GM18867 (cell line): Measurements from ENCODE around the gene COL4A1.
"Not testable (repeated sequence)": the region's sequence is repeated elsewhere in the genome, so short reads cannot be mapped to it uniquely, and the experiment has no call there.

ENCODE experiments used
- ATAC-seq: cut with Tn5 transposase; IDR thresholded peaks from one replicate; pipeline ENCODE4 v1.9.1; 2021; ENCODE audit warnings: mild to moderate bottlenecking, moderate library complexity; ENCODE audit not compliant: unreplicated experiment

The COL4A1 gene

DNA sequence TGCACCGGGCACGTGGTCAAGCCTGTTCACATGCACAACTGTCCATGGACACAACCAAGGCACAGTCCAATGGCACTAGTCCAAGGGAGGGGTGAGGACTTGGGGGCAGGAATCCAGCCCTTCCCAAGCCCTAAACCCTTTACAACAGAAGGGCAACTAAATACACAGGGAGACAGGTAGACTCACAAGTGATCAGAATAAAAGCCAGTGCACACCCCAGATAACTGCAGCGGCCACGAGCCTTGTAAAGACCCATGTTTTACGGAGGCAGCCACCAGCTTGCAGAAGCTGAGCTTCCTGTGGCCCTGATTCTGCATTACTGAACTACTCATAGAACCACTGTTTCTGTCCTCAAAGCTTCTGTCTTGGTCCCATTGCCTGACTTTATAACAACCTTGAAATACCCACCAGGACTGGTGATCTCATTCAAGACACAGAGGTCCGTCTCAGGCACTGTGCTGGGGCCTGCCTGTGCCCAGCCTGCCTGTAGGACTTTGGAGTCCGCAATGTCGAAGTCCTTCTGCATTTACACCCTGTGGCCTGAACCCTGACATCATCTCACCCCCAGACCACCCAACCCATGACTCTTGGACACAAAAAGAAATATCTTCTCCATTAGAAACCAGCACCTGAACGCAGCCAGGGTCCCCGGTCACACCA lies 181.2 kb downstream of the COL4A1 start:
- no peak for ATAC-seq

DNA sequence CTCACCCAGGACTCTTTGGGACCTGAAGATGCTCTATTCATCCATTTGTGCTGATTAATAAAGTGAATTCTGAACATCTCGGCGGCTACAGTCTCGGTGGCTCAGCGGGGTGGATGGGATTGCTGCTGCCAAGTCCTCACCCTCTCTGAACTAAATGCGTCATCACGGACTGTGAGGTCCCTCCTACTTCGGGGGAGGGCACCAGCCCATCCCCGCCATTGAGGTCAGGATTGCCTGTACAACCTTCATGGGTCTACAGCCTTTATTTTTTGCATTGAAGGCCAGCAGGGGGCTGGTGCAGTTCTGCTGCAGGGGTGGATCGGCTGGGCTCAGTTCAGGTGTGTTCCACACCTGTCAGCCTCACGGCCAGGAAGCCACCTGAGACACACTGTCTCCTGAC lies 181.8 kb downstream of the COL4A1 start:
- no peak for ATAC-seq

DNA sequence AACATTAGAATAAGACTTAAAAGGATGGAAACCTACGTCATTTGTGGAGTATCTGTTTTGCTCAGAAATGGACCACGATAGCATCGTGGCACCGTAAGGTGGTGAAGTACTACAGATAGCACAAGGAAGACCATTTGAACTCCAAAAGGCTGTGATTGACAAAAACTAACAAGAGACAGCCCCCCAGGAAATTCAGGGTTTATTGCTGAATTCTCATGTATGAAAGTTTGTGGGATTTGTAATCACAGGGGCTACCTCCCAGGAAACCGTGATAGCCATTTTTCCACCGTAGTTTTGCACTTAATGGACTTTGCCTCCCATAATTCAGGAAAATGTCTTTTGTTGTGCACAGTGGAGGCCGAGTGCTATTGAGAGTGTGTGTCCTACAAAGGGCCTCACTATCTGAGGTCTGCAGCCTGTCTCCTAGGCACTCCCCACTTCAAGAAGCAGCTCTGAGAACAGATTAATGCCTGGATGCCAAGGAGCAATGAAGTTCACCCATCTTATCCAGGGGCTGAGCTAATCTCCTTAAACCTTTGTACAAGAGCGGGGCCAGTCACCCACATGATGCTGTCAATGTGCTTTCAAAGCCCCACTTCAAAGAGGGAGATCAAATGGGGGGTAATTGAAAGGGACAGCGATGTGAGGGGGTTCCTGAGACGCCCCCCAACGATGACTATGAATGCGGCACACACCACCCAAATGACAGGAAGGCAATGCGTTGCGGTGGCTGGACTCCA lies 182.6 kb downstream of the COL4A1 start:
- no peak for ATAC-seq

DNA sequence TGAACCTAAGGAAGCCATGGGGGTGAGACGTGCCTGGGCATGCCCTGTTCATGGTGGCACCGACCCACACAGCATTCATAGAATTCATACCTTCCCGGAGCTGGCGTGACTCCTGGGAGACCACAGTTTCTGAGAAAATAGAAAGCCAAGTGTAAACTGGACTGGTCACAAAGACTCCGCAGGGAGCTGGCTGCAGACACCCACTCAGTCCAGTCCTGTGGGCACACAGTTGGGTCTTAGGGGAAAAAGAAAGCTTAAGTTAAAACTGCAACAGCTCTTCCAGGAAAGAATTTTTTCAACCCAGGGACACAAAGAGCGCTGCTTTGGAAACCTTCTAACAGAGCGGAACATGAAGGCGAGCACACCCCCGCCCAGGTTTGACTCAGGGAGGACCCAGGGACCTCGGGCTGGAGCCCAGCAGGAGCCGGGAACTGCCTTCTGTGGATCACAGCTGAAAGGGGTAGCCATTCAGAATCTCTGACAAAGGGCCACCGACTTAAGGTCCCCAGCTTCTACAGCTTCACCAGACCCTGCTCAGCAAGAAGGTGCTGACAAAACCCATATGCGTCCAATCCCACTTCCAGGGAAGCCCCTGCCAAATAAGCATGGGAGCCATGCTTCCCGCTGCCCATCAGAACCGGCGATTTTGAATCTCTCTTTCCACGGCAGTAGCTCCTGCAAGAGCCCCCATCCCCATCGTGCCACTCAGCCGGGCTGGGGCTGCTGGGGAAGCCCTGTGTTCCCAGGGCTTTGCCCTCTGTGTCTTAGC lies 183.7 kb downstream of the COL4A1 start:
- ATAC-seq, result no peak

DNA sequence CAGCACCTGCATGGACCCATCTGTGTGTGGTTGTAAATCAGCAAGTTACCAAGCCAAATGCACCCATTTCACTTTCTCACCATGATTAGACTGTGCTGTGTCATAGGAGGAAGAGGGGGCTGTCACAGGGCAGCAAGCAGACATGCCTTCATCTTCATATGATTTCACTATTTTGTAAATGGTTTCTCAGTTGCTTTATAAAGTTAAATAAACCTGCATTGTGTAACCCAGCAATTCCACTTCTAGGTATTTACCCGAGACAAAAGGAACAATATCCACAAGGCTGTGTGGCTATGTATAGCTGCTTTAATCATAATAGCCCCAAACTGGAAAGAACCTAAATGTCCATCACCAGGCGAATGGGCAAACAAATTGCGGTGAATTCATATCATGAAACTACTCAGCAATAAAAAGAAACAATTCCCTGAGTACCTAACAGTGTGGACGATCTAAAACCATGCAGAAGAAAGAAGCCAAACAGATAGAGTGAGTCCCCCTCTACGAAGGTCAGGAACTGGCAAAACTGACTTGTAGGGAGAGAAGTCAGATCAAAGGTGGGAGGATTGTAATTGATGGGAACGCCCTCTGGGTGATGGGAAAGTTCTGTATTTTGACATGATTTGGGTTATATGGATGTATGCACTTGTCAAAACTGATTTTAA lies 185.4 kb downstream of the COL4A1 start:
- ATAC-seq, result peak; percentile 64

DNA sequence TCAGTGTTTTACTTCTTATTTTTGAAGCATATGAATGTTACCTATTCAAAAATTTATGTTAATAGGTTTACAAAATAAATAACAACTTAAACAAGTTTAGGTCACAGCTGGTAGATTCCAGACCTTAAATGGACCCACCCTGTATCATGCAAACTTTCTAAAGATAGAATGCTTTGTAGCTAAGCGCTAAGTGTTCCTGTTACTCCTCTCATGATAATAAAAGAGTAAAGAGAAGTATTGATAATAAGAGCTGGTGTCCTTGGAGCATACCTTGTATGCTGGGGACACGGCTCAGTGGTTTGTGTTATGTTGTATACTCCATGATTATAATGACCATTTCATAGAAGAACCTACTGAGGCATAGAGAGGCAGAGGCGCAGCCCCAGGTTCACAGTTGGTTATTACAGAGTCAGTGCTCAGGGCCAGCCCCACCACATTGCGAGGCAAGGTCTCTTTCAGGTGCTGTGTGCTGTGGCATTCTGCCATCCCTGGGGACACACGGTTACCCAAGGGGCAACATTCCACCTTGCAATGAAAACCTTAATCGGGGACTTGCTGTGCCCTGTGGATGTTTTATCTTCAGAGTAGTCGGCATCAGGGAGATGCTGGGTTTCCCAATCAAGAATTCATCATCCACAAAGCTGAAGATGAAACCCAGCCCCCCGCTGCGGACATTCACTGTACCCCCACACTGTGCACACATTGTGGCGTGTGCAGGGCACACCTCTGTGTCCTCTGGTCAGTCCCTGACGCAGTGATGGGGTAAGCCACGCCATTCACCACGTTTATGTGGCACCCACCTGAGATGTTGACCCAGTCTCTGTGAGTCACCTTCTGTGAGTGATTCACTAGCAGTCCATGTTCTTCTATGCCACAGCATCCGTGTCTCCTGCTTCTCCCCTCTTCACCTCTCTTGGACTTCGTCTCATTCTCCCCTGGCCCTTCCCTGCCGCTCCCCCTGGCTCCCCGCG lies 186.7 kb downstream of the COL4A1 start:
- no peak for ATAC-seq

DNA sequence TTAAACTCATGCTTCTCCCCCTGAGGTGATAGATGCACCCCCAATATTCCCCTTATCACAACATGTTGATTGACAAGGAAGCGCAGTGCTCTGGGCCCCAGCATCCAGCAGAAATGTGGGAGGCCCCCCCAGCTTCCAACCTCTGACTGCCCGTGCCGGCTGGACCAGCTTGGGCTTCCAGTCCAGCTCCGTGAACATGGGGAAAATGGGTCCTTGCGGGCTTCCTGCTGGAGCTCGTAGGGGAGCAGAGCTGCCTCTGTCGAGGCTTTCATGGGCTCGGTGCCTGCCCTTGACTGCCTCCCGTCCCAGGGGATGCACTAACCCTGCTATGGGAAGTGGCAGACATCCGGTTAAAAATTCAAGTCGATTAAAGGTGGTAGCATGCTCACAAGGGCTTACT lies 188.9 kb downstream of the COL4A1 start:
- no peak for ATAC-seq

DNA sequence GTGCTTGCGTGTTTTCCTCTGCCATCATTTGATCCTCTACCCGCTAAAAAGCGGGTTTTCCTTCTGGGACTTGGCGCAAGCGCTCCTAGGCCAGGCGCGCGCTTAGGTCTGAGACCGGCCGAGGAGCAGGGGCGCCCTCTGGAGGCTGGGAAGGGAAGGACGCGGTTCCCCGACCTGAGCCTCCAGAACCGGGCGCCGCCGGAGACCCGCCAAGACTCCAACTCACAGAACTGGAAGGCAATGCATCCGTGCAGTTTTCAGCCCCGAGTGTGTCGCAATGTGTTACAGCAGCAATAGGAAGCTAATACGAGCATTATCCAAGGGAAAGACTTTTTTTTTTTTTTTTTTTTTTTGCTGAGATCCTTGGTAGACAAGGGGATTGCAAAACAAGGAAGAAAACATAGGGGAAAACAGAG lies 190.9 kb downstream of the COL4A1 start:
- ATAC-seq, result peak; percentile 40

DNA sequence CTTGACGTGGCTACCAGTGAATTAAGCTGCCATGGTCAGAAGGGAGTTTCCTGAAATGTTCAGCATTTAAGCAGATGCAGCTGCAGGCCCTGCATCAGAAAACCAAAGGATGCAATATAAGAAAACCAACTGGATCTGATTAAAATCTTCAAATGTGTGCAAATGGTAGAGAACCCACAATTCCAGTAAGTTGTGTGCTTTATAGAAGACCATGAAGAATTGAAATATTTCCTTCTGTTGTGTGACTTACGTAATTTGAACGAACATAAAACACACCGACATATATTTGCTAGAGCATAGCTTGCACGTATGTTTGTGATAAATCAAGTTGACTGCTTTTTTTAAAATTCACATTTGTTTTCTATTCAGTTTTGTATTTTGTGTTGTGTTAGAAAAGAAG lies 191.4 kb downstream of the COL4A1 start:
- no peak for ATAC-seq

DNA sequence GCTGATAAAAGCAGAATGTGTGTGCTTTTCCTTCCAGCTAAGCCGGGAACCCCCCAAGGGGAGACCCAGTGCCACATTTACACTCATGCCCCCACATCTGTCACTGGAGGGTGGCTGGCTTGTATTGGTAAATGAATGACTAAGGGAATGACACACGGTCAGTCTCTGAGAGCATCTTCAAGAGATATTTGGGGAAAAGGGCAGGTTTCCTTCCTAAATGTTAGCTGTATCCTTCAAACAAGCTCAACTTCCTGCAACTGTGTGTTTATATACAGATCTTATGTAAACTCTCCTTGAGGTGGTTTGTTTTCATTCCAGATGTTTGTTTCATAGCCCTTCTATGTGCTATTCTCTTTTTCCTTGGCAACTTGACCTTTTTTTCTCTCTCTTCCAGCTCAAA lies 192.6 kb downstream of the COL4A1 start:
- no peak for ATAC-seq

DNA sequence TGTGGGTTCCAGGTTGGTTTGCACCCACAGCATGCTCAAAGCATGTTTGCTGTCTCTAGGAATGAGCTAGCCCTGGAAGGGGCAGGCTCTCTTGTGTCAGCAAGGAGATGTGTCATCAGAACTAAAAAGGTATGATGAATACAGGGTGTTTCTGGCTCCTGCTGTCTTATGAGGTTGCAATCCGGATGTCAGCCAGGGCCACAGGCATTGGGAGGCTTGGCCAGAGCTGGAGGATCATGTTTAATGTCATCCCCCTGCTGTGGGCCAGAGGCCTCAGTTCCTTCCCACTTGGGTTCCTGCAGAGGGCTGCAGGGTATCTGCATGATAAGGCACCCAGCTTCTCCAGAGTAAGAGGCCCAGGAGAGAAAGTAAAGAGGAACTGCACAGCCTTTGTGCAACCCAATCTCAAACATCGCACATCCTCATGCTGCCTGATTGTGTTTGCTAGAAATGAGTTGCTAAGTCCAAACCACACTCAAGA lies 193.6 kb downstream of the COL4A1 start:
- ATAC-seq, result no peak

DNA sequence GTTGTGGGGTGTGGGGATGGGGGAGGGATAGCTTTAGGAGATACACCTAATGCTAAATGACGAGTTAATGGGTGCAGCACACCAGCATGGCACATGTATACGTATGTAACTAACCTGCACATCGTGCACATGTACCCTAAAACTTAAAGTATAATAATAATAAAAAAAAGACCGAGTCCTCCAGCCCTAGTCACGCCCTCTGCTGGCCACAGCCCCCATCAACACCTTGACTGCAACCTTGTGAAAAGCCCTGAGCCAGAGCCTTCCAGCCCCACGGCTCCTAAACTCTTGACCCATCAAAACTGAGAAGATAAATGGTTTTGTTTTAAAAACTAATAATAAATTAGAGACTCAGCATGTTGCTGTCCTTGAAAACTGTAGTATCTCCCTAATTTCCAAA lies 194.6 kb downstream of the COL4A1 start:
- not testable (repeated sequence) for ATAC-seq

DNA sequence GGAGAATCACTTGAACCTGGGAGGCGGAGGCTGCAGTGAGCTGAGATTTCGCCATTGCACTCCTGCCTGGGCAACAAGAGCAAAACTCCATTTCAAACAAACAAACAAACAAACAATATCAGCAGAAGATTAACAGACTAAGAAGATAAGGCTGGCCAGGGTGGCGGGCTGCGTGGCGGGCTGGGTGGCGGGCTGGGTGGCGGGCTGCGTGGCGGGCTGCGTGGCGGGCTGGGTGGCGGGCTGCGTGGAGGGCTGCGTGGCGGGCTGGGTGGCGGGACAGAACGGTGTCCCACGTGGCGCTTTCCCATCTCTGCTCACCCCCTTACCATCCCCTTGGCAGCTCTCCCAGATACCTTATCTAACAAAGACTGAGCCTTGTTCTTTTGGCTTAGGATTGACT lies 196.2 kb downstream of the COL4A1 start:
- no peak for ATAC-seq

DNA sequence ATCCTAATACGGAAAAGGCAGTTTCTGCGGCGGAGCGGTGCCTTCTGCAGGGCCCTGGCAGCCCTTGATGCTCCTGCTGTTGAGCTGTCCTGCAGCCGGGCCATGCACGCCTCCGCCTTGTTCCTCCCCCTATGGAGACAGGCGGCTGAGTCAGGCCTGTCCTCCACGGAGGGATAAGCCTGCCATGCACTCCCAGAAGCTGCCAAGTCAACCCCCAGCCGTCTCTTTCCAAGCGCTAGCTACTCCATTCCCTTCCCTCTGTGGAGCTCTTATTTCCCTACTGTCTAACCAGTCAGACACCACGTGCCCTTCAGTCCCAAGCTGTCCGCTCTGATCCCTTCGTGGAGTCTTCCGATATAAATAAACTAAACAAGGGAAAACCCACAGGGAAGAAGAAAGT lies 197.0 kb downstream of the COL4A1 start:
- ATAC-seq, result no peak

DNA sequence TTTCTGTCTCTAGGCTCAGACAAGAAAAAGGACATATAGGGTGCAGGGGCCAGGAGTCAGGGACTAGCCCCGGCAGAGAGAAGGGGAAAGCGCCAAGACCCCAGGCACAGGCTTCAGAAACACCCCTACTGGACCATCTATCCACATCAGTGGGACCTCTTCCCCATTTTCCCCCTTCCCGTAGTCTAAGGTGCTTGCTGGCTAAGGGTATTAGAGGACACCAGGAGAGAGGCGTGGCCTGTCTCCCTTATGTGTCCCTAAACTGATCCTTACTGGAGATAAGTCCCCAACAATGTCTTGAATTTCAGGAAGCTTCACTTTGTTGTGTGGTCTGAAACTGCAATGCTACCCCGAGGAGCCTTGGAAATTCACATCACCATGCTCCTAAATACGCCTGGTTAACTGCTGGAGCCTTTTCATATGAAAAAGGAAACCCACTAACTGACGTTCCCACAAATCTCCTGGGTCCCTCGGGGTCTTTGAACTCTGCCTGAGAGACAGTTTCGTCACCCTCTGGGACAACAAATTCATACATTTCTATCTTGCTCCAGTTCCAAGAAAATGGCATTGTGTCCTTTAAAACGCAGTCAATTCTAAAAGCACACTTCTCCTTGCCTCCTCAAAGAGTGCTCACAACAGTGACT lies 197.7 kb downstream of the COL4A1 start:
- no peak for ATAC-seq

DNA sequence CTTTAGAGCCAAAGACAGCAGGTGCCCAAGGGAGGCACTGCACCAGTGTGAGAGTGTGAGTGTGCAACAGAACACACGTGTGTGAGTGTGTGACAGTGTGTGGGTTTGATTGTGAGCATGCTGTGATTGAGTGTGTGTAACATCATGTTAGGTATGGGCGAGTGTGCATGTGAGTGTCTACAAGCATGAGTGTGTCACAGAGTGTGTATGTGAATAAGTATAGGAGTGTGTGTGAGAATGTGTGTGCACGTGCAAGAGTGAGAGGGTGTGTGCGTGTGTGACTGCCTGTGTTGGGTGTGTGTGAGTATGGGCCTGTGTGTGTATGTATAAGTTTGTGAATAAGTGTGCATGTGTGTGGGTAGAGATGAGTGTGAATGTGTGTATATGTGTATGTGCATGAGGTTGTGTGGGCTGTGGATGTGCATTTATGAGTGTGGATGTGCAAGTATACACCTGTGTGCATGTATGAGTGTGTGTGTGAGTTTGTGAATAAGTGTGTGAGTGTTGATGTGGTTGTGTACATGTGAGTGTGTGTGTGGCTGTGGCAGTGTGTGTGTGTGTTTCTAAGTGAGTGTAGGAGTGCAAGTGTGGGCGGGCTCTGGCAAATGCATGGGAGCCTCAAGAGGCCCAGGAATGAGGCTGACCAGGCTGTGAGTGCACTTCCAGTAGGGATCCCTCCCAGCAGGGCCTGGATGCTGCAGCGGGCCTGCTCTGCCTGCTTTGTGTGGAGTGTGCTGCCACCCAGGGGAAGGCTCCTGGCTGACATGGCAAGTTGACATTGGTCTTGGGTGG lies 198.4 kb downstream of the COL4A1 start:
- peak; percentile 77 for ATAC-seq

DNA sequence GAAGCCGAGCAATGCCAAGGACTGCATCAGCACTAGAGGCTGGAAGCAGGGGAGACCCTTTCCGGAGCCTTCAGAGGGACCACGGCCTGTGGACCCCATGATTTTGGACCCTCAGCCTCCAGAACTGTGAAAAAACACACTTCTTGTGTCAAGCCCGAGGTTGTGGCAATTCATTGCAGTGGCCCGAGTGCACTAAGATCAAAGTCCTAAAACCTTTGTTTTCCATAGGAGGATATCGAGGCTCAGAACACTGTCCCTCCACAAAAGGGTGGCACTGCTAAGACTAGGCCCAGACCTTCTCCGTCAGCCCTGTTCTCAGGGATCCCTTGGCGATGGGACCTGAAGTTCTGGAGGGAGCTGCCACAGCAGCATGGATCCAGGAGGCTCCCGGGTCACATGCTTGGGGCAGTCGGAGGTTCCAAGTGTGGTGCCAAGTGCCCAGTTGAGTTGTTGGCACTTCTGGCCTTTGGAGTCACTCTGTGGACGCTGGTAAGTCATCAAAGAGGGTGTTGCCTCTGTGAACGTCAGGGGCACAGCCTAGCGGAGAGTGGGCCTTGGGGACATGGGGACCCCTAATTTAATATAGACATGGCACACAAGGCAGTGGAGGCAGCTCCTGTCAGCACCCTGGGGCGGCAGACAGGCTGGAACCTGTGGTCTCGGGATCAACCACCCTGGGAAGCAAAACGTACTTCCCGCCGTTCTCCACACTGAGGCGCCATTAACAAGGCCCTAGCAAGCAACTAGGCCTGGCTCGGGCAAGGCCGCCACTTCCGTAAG lies 199.2 kb downstream of the COL4A1 start:
- ATAC-seq, result no peak

DNA sequence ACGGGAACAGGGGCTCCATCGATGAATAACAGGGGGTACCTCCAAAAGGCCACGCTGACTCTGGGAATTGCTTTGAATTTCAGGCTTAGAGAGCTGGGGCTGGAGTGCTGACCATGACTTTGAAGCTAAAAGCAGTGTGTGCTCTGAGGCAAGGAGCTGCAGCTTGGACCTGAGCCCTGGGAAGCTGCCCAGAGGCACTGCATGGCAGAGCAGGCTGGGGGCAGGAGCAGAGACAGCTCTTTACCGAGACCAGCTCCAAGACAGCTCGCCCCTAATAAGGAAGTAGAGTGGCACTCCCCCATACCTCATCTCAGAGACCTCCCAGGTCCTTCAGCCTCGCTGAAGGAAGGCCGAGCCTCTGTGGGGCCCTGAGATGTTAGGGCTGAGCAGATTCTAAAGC lies 200.2 kb downstream of the COL4A1 start:
- no peak for ATAC-seq
